ENCODE data around the gene NEK10.

NEK10 gene

GRCh38 chr3:27208961-27209616, 160.1 kb downstream of the NEK10 start:
- no peak for TF ChIP-seq CTCF (IDR thresholded peaks at IDR 0.05; ENCODE audit: low read depth, low read length)
- H3K4me3 ChIP-seq (replicated peaks in 1 of 2; ENCODE audit: low read depth in 2 of 2, low read length in 2 of 2), result no peak overlapping the region
- no peak for DNase-seq (ENCODE audit: low read depth in 2 of 2)

GRCh38 chr3:27202959-27203358, 166.2 kb downstream of the NEK10 start:
- DNase-seq (ENCODE audit: low read depth in 2 of 2), result no peak
- no peak overlapping the region for H3K4me3 ChIP-seq (replicated peaks in 1 of 2; ENCODE audit: low read depth in 2 of 2, low read length in 2 of 2)
- TF ChIP-seq CTCF (IDR thresholded peaks at IDR 0.05; ENCODE audit: low read depth, low read length), result no peak

GRCh38 chr3:27201492-27201891, 167.7 kb downstream of the NEK10 start:
- no peak for TF ChIP-seq CTCF (IDR thresholded peaks at IDR 0.05; ENCODE audit: low read depth, low read length)
- H3K4me3 ChIP-seq (replicated peaks in 1 of 2; ENCODE audit: low read depth in 2 of 2, low read length in 2 of 2), result no peak overlapping the region
- DNase-seq (ENCODE audit: low read depth in 2 of 2), result no peak

- H3K4me3 ChIP-seq (replicated peaks in 1 of 2; ENCODE audit: low read depth in 2 of 2, low read length in 2 of 2), result no peak overlapping the region
- no peak for TF ChIP-seq CTCF (IDR thresholded peaks at IDR 0.05; ENCODE audit: low read depth, low read length)
- DNase-seq (ENCODE audit: low read depth in 2 of 2), result no peak
These were observed 168.3 kb downstream of the NEK10 start for GRCh38 chr3:27200721-27201489.

GRCh38 chr3:27194861-27195483, 174.2 kb downstream of the NEK10 start:
- DNase-seq (ENCODE audit: low read depth in 2 of 2), result peak; percentile 6 to 39
- no peak for TF ChIP-seq CTCF (IDR thresholded peaks at IDR 0.05; ENCODE audit: low read depth, low read length)
- H3K4me3 ChIP-seq (replicated peaks in 1 of 2; ENCODE audit: low read depth in 2 of 2, low read length in 2 of 2), result no peak overlapping the region

- no peak for DNase-seq (ENCODE audit: low read depth in 2 of 2)
- no peak for TF ChIP-seq CTCF (IDR thresholded peaks at IDR 0.05; ENCODE audit: low read depth, low read length)
- H3K4me3 ChIP-seq (replicated peaks in 1 of 2; ENCODE audit: low read depth in 2 of 2, low read length in 2 of 2), result no peak overlapping the region
These were observed 176.1 kb downstream of the NEK10 start for GRCh38 chr3:27193056-27193455.

Measured in cardiac fibroblast (primary cell).